ENCODE results near the gene MEGF6. TPM values are rescaled to one million over a fixed set of nuclear protein-coding genes. Genes with fewer than 3 reads are reported as not detected.

MEGF6 gene
- total RNA-seq, 4 donors from 2014 or later: 4.1 to 27.1 (median 11.4) TPM

DNA sequence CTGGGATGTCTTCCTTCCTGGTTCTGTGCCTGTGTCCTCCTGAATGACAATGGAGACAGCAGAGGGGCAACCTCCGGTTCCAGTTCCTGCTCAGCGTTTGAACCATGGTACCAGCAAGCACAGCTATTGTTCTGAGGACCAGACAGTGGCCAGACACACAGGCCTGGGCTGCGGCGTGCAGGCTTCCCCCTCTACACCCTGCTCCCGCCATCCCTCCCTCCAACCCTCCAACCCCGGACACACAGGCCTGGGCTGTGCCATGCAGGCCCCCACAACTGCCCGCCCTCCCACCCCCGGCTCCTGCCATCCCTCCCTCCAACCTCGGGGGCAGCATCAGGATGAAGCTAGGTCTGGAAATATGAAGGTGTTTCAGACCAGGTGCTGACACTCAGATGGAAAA, 5.6 kb upstream of the MEGF6 start:
- H3K4me1 ChIP-seq: peaks cover 0 to 9% (median 2%) of the 10 kb centered on the region in 4 donors
- H3K4me3 ChIP-seq: no peak overlapping the region
- 75% methylated on average over 9 of the region's 9 CpGs; no CpG with 5 or more reads in 1 of the 2 donors for WGBS, 2 donors (ENCODE audit: low coverage in 1 of 2)
- intact Hi-C loops (cut with DNase I; ENCODE audit: low total_unique reads): loop anchor here (5.0 kb wide), 1 partner anchor 125 kb away; no protein-coding TSS in a partner anchor
- H3K27ac ChIP-seq: no peak overlapping the region
- TF ChIP-seq POLR2AphosphoS5 (IDR thresholded peaks at IDR 0.05) (no peak), CTCF (IDR thresholded peaks at IDR 0.05) (no peak), POLR2A (IDR thresholded peaks at IDR 0.05) (no peak), EP300 (IDR thresholded peaks at IDR 0.05; ENCODE audit: low read depth) (no peak)
- no peak for DNase-seq
- in situ Hi-C loops (cut with MboI; ENCODE audit: low pct_ligation_motif_present in 1 of 4, low pct_unique_long_range_greater_than_20kb in 1 of 4, low sequenced_read_pairs in 3 of 4): no loop called here
- H3K9me3 ChIP-seq: no peaks in the 10 kb centered on the region
- peaks cover 17% of the 10 kb centered on the region for H3K27me3 ChIP-seq
- no peaks in the 10 kb centered on the region for H3K36me3 ChIP-seq

- intact Hi-C loops (cut with DNase I; ENCODE audit: low total_unique reads) (loop anchor here (5.0 kb wide), 1 partner anchor 123 kb away; no protein-coding TSS in a partner anchor), in situ Hi-C loops (cut with MboI; ENCODE audit: low pct_ligation_motif_present in 1 of 4, low pct_unique_long_range_greater_than_20kb in 1 of 4, low sequenced_read_pairs in 3 of 4) (no loop called here)
- Histone ChIP-seq H3K9me3 (no peaks in the 10 kb centered on the region), H3K36me3 (no peaks in the 10 kb centered on the region), H3K4me3 (no peak overlapping the region), H3K4me1 (peaks cover 11 to 23% (median 16%) of the 10 kb centered on the region in 4 donors), H3K27ac (no peak overlapping the region), H3K27me3 (peaks cover 35% of the 10 kb centered on the region)
- 47 to 50% methylated on average over 7 to 20 of the region's 20 CpGs for WGBS, 2 donors (ENCODE audit: low coverage in 1 of 2)
- TF ChIP-seq POLR2AphosphoS5 (IDR thresholded peaks at IDR 0.05) (no peak), CTCF (IDR thresholded peaks at IDR 0.05) (peak; percentile 35 to 54 (median 44))
- no peak for DNase-seq
Observed at GRCh38 chr1:3614755-3615742, 3.7 kb upstream of the MEGF6 start.

DNA sequence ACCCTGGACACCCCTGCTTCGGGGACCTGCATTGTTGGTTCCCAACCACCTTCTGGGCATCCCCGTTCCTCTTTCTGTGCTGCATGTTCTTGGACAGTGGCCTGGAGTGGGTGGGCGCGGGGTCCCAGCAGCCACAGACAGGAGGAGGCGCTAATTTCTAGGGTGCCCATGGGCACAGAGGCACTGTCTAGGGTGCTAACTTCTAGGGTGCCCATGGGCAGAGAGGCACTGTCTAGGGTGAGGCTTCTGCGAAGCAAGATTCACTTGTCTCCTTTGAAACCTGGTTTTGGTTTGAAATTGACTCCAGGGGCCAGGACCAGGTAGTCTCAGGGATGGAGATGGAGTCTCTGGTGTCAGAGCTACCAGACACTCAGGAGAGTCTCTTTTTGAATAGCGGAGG, 815 bp upstream of the MEGF6 start:
- intact Hi-C loops (cut with DNase I; ENCODE audit: low total_unique reads) (no loop called here), in situ Hi-C loops (cut with MboI; ENCODE audit: low pct_ligation_motif_present in 1 of 4, low pct_unique_long_range_greater_than_20kb in 1 of 4, low sequenced_read_pairs in 3 of 4) (no loop called here)
- peaks cover 11 to 19% (median 15%) of the 10 kb centered on the region in 4 donors for H3K4me1 ChIP-seq
- peak overlapping the region in 1 of 4 donors; percentile 40 for H3K4me3 ChIP-seq
- peaks cover 51% of the 10 kb centered on the region for H3K27me3 ChIP-seq
- DNase-seq: no peak
- H3K36me3 ChIP-seq: no peaks in the 10 kb centered on the region
- H3K9me3 ChIP-seq: no peaks in the 10 kb centered on the region
- WGBS, 2 donors (ENCODE audit: low coverage in 1 of 2): 75% methylated on average over 6 of the region's 7 CpGs; no CpG with 5 or more reads in 1 of the 2 donors
- TF ChIP-seq EP300 (IDR thresholded peaks at IDR 0.05; ENCODE audit: low read depth): no peak
- no peak for TF ChIP-seq POLR2A (IDR thresholded peaks at IDR 0.05)
- TF ChIP-seq CTCF (IDR thresholded peaks at IDR 0.05): no peak
- no peak for TF ChIP-seq POLR2AphosphoS5 (IDR thresholded peaks at IDR 0.05)
- H3K27ac ChIP-seq: no peak overlapping the region

DNA sequence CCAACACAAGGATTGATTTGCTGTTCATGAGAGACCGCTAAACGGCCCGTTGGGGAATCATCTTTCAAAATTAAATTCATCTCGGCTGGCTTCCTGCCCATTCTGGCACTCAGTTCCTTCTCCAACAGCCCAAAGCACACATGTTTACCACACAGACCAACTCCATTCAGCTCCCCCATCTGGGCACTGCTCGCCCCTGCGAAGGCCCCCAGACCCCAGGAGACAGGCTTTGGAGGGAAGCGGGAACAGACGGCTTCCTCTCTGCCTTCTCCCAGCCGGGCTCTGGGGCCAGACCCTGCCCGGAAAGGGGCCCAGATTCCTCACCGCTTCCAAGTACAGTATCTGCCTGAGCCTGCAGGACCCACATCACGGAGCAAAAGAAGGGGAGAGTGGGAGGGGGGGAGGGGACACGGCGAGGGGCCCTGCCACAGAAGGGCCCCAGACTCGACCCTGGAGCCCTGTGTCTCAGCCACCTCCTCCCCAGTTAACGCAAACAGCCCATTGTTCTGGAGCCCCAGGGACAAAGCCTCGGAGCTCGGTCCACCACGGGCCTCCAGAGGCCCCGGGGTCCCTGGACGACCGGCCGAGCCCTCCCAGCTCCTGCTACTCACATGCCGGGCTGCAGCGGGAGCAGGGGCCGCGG, 660 bp downstream of the MEGF6 start:
- in situ Hi-C loops (cut with MboI; ENCODE audit: low pct_ligation_motif_present in 1 of 4, low pct_unique_long_range_greater_than_20kb in 1 of 4, low sequenced_read_pairs in 3 of 4) (no loop called here), intact Hi-C loops (cut with DNase I; ENCODE audit: low total_unique reads) (no loop called here)
- Histone ChIP-seq H3K36me3 (no peaks in the 10 kb centered on the region), H3K27ac (no peak overlapping the region), H3K27me3 (peaks cover 51% of the 10 kb centered on the region), H3K4me1 (peaks cover 11 to 19% (median 15%) of the 10 kb centered on the region in 4 donors), H3K9me3 (no peaks in the 10 kb centered on the region), H3K4me3 (peak overlapping the region in 3 of 4 donors; percentile 25 to 44 (median 40))
- 6% methylated on average over 24 of the region's 27 CpGs; no CpG with 5 or more reads in 1 of the 2 donors for WGBS, 2 donors (ENCODE audit: low coverage in 1 of 2)
- TF ChIP-seq CTCF (IDR thresholded peaks at IDR 0.05) (no peak), EP300 (IDR thresholded peaks at IDR 0.05; ENCODE audit: low read depth) (no peak), POLR2AphosphoS5 (IDR thresholded peaks at IDR 0.05) (no peak), POLR2A (IDR thresholded peaks at IDR 0.05) (no peak)
- no peak for DNase-seq
